NB4 (cell line): ENCODE data around the gene CYP3A7.

ENCODE experiments used
- MYC ChIP-seq: IDR thresholded peaks from 2 replicates; pipeline ENCODE4 v1.6.1; 2011; ENCODE audit warnings: low read depth, low read length
- POLR2A ChIP-seq: IDR thresholded peaks from 2 replicates; pipeline ENCODE4 v1.6.1; 2011; ENCODE audit warnings: mild to moderate bottlenecking; ENCODE audit not compliant: insufficient read length; ENCODE audit errors: extremely low read depth
- TF ChIP-seq, protein P1 (sequence below): IDR thresholded peaks from one replicate; pipeline ENCODE4 v1.5.1; 2012; ENCODE audit warnings: low read depth, low read length

DNA sequence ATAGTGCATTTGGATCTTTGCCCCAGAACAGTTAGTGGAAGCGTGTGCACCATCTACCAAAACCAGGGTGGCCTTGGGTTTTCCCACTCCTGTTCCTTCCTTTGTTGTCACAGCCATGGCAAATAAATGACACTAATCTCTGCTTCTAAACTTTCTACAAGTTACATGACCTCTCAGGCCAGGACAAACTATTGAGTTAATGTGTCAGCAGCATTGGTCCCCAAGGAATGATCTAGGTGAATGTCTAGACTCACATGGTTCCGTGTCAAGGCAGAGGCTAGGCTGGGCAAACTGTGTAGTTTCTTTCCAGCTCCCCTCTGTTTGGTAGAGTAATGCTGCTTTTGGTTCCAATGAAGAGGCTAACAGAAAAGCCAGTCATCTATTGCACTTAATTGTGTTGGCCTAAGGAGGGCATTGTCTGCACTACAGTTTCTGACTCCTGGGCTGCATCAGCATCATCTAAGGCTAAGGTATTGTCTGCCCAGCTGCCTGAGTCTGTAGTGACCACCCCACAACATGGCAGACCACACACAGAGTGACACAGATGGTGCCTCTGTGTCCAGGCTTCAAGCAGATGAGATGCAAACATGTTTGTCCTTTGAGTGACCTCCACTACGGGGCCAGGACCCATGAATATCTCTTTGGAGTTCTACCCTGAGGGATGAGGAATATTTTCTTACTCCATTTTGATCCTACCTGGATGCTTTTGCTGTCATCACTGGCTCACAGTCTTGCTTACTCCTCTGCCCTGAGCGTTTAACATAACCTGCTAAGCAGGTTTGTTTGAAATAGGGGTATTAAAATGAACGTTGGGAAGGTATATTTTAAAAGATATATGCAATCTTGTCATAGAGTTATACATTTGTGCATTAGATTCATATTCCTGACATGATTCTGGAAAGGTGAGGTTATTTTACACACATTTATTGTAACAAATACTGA, 47.3 kb upstream of the CYP3A7 start:
- TF ChIP-seq, protein P1, sequence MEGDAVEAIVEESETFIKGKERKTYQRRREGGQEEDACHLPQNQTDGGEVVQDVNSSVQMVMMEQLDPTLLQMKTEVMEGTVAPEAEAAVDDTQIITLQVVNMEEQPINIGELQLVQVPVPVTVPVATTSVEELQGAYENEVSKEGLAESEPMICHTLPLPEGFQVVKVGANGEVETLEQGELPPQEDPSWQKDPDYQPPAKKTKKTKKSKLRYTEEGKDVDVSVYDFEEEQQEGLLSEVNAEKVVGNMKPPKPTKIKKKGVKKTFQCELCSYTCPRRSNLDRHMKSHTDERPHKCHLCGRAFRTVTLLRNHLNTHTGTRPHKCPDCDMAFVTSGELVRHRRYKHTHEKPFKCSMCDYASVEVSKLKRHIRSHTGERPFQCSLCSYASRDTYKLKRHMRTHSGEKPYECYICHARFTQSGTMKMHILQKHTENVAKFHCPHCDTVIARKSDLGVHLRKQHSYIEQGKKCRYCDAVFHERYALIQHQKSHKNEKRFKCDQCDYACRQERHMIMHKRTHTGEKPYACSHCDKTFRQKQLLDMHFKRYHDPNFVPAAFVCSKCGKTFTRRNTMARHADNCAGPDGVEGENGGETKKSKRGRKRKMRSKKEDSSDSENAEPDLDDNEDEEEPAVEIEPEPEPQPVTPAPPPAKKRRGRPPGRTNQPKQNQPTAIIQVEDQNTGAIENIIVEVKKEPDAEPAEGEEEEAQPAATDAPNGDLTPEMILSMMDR: no peak
- TF ChIP-seq POLR2A (no peak), MYC (no peak)
